ENCODE results near the gene DENND1A. TPM values are rescaled to one million over a fixed set of nuclear protein-coding genes. Genes with fewer than 3 reads are reported as not detected.
A peak's percentile ranks its signal among the peaks of the same experiment; 100 is the strongest.

DENND1A gene
- total and polyA plus RNA-seq, 2 of the 13 experiments (the other 11 are each of a cell fraction or from before 2014, with no cell fraction given), result 14.8 to 30.1 TPM

DNA sequence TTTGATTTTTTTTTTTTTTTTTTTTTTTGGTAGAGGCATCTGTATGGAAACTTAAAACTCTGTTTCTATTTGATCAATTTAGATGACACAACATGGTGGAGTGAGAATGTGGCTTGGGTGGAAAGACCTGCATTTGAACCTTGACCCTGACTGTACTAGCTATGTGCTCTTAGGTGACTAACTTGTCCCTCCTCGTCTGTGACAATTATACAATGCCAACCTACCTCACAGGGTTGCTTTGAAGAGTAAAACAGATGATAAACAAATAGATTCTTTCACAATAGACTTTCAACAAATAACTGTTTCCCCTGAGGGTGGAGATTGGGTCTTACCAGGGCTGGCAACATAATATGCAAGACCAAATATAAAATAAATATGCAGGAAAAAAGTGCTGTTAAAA, 464.6 kb downstream of the DENND1A start (continued):
- TF ChIP-seq ZNF264 (CRISPR knock-in tag; IDR thresholded peaks at IDR 0.05) (peak; percentile 67; the same call in 1 of the 2 replicates), EHMT2 (IDR thresholded peaks at IDR 0.05; ENCODE audit: borderline replicate concordance, low read depth, low read length) (peak; percentile 48; the same call in 1 of the 2 replicates), NFIC (IDR thresholded peaks at IDR 0.05; ENCODE audit: low read length) (peak; percentile 74; the same call in 1 of the 2 replicates), ZBTB21 (CRISPR knock-in tag; IDR thresholded peaks at IDR 0.05) (peak; percentile 59; the same call in 1 of the 2 replicates), SP5 (CRISPR knock-in tag; IDR thresholded peaks at IDR 0.05; ENCODE audit: borderline replicate concordance, low read depth) (peak; percentile 92), TEF (CRISPR knock-in tag; IDR thresholded peaks at IDR 0.05) (peak; percentile 59; the same call in 1 of the 2 replicates), ASH2L (IDR thresholded peaks at IDR 0.05; ENCODE audit: insufficient read length, low read depth, low read length) (peak; percentile 43), JUND (CRISPR knock-in tag; IDR thresholded peaks at IDR 0.05) (no peak), CREM (IDR thresholded peaks at IDR 0.05) (peak; percentile 69; the same call in 1 of the 2 replicates), CREM (CRISPR knock-in tag; IDR thresholded peaks at IDR 0.05) (no peak), ZNF121 (CRISPR knock-in tag; IDR thresholded peaks at IDR 0.05) (peak; percentile 38), AHR (CRISPR knock-in tag; IDR thresholded peaks at IDR 0.05) (no peak), RFX3 (CRISPR knock-in tag; IDR thresholded peaks at IDR 0.05) (0 out of 2 replicates have a peak, but pooled peaks have one; percentile 18), MAFK (conservative IDR thresholded peaks at IDR 0.05 in 1 of 2, IDR thresholded peaks at IDR 0.05 in 1 of 2; ENCODE audit: low read length in 2 of 2) (no peak), ZNF234 (CRISPR knock-in tag; conservative IDR thresholded peaks at IDR 0.05) (no peak), SOX13 (IDR thresholded peaks at IDR 0.05) (peak; percentile 60), SOX13 (CRISPR knock-in tag; conservative IDR thresholded peaks at IDR 0.05 in 1 of 2, IDR thresholded peaks at IDR 0.05 in 1 of 2) (peak in 1 of 2 experiments; percentile 93; a peak in 2 of 4 replicates), ZNF331 (CRISPR knock-in tag; IDR thresholded peaks at IDR 0.05) (0 out of 2 replicates have a peak, but pooled peaks have one; percentile 33), EZH2 (conservative IDR thresholded peaks at IDR 0.05; ENCODE audit: low read depth, low read length) (no peak), ERF (CRISPR knock-in tag; IDR thresholded peaks at IDR 0.05) (peak; percentile 60; the same call in 1 of the 2 replicates), ZNF564 (CRISPR knock-in tag; IDR thresholded peaks at IDR 0.05) (no peak), NCOA2 (CRISPR knock-in tag; IDR thresholded peaks at IDR 0.05) (peak; percentile 77), PAX8 (CRISPR knock-in tag; IDR thresholded peaks at IDR 0.05; ENCODE audit: borderline replicate concordance) (no peak), NCOR1 (IDR thresholded peaks at IDR 0.05; ENCODE audit: borderline replicate concordance, low read length) (peak; percentile 91; the same call in 1 of the 2 replicates), SMAD9 (CRISPR knock-in tag; IDR thresholded peaks at IDR 0.05) (no peak), ATF4 (CRISPR knock-in tag; IDR thresholded peaks at IDR 0.05) (peak in 1 of 2 experiments; percentile 54; a peak in 2 of 4 replicates), MIER3 (CRISPR knock-in tag; IDR thresholded peaks at IDR 0.05; ENCODE audit: borderline replicate concordance) (peak; percentile 25; the same call in 1 of the 2 replicates), ZNF737 (CRISPR knock-in tag; IDR thresholded peaks at IDR 0.05; ENCODE audit: borderline replicate concordance) (no peak), EP300 (IDR thresholded peaks at IDR 0.05; ENCODE audit: low read depth in 2 of 2, low read length in 2 of 2) (peak; percentile 42 to 87; a peak in 2 of 4 replicates), EP300 (CRISPR knock-in tag; IDR thresholded peaks at IDR 0.05; ENCODE audit: borderline replicate concordance) (peak; percentile 63; the same call in 1 of the 2 replicates), RFX5 (IDR thresholded peaks at IDR 0.05; ENCODE audit: low read depth, low read length) (no peak)
- TF ChIP-seq, protein P1, sequence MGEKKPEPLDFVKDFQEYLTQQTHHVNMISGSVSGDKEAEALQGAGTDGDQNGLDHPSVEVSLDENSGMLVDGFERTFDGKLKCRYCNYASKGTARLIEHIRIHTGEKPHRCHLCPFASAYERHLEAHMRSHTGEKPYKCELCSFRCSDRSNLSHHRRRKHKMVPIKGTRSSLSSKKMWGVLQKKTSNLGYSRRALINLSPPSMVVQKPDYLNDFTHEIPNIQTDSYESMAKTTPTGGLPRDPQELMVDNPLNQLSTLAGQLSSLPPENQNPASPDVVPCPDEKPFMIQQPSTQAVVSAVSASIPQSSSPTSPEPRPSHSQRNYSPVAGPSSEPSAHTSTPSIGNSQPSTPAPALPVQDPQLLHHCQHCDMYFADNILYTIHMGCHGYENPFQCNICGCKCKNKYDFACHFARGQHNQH (CRISPR knock-in tag; IDR thresholded peaks at IDR 0.05), result 0 out of 2 replicates have a peak, but pooled peaks have one; percentile 27
